PC-3 (cell line): ENCODE measurements around the gene RRAGC.

Source experiments
- CTCF ChIP-seq: fragments of 300-600 bp; sonication (generic); conservative IDR thresholded peaks from 2 replicates; pipeline ENCODE4 v1.5.1; 2017; ENCODE audit warnings: antibody characterized with exemption, low read depth, mild to moderate bottlenecking, low read length
- EZH2 ChIP-seq: fragments of 300-600 bp; sonication (generic); IDR thresholded peaks from one replicate; pipeline ENCODE4 v1.6.1; 2017; ENCODE audit warnings: antibody characterized with exemption, mild to moderate bottlenecking, low read length; ENCODE audit not compliant: unreplicated experiment

DNA sequence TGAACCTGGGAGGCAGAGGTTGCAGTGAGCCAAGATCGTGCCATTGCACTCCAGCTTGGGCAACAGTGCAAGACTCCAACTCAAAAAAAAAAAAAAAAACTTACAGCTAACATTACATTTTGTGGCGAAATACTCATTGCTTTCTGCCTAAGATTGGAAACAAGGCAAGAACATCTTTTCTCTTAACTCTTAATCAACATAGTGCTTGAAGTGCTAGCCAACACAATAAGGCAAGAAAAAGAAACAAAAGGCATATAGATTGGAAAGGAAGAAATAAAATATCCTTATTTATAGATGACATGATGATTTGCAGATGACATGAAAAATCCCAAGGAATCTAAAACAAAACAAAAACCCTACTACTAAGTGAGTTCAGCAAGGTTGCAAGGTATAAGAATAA, 46.4 kb upstream of the RRAGC start:
- TF ChIP-seq CTCF (no peak), EZH2 (no peak)
